ENCODE data around the gene ADORA2A.

ADORA2A gene

DNA sequence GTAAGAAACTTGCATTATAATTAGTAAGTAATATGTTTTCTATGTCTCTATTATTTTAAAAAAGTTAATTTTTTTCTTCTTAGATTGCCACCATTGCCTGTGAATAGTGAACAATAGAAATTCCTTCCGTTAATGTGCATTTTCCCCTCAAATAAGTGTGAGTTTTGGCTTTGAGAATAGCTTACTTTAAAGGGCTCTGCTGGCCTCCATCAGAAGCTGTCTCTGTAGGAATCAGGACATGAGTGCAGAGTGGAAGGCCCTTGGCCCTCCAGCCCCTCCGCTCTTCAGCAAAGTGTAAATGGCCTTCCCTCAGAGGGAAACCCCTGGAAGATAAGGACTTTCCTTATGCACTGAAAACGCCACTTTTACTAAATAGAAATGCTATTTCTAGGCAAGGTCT lies 24.1 kb upstream of the ADORA2A start:
- peak overlapping the region; percentile 68 for H3K27ac ChIP-seq
- TF ChIP-seq CTCF (IDR thresholded peaks at IDR 0.05): no peak

- no peak overlapping the region for H3K27ac ChIP-seq
- no peak for TF ChIP-seq CTCF (IDR thresholded peaks at IDR 0.05)
- no peak for TF ChIP-seq ZFX (IDR thresholded peaks at IDR 0.05; ENCODE audit: borderline replicate concordance)
Measured at GRCh38 chr22:24404561-24405275, 22.7 kb upstream of the ADORA2A start.

DNA sequence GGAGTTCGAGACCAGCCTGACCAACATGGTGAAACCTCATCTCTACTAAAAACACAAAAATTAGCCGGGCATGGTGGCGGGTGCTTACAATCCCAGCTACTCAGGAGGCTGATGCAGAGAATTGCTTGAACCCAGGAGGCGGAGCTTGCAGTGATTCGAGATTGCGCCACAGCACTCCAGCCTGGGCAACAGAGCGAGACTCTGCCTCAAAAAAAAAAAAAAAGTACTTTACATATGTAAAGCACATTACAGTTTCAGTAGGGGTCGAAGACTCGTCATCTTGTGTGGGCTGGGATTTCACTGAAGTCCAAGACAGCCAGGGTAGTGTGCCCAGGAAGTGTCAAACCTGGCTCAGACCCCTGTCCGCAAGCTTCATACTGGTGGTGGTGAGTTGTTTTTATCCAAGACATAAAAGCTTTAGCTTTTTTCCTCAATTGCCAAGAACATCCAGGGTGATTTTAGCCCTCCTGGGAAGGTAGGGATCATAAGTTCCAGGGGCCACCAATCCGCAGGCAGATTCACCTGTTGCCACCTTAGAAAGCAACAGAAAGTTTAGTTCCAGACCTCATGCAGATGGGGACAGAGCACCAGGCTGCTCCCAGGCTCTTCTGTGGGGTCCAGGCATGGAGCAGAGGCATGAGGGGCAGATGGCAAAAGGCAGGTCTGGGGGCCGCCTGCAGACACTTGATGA lies 21.6 kb upstream of the ADORA2A start:
- TF ChIP-seq ZFX (IDR thresholded peaks at IDR 0.05; ENCODE audit: borderline replicate concordance) (no peak), CTCF (IDR thresholded peaks at IDR 0.05) (no peak)
- H3K27ac ChIP-seq: no peak overlapping the region

GRCh38 chr22:24406322-24407277 lies 20.8 kb upstream of the ADORA2A start:
- no peak overlapping the region for H3K27ac ChIP-seq
- TF ChIP-seq ZFX (IDR thresholded peaks at IDR 0.05; ENCODE audit: borderline replicate concordance) (no peak), CTCF (IDR thresholded peaks at IDR 0.05) (no peak)

- TF ChIP-seq CTCF (IDR thresholded peaks at IDR 0.05) (no peak), ZFX (IDR thresholded peaks at IDR 0.05; ENCODE audit: borderline replicate concordance) (no peak)
- no peak overlapping the region for H3K27ac ChIP-seq
Measured at GRCh38 chr22:24407278-24407665, 20.1 kb upstream of the ADORA2A start.

- no peak overlapping the region for H3K27ac ChIP-seq
- TF ChIP-seq CTCF (IDR thresholded peaks at IDR 0.05) (no peak), ZFX (IDR thresholded peaks at IDR 0.05; ENCODE audit: borderline replicate concordance) (no peak)
Measured at GRCh38 chr22:24407884-24408283, 19.5 kb upstream of the ADORA2A start.

Measured in 22Rv1 (cell line).